ENCODE results near the gene TCTN2.

The TCTN2 gene

GRCh38 chr12:123670882-123671728 lies at the start of gene TCTN2:
TSS of gene TCTN2 (plus strand) at chr12:123671113. CDS start at chr12:123671241, 128 bp downstream.
- peak; percentile 96 for DNase-seq

GRCh38 chr12:123621619-123622530 lies 49.0 kb upstream of the TCTN2 start:
- no peak for DNase-seq

- peak; percentile 96 for DNase-seq
These were observed 37.4 kb upstream of the TCTN2 start, which contains the start of the genes EIF2B1 and GTF2H3 for GRCh38 chr12:123633379-123634141. TSS of gene EIF2B1 (minus strand) at chr12:123633686. CDS start at chr12:123633557, 129 bp downstream. TSS of gene GTF2H3 (plus strand) at chr12:123633829. CDS start at chr12:123633860, 31 bp downstream.

GRCh38 chr12:123634142-123634561 lies 36.8 kb upstream of the TCTN2 start:
- DNase-seq = no peak

GRCh38 chr12:123643911-123644310 lies 27.0 kb upstream of the TCTN2 start:
- DNase-seq = no peak

- DNase-seq = no peak
These were observed 25.5 kb upstream of the TCTN2 start for GRCh38 chr12:123645380-123645779.

- no peak for DNase-seq
These were observed 25.0 kb upstream of the TCTN2 start for GRCh38 chr12:123645878-123646277.

- DNase-seq = no peak
These were observed 22.5 kb upstream of the TCTN2 start for GRCh38 chr12:123648401-123648800.

GRCh38 chr12:123654129-123654701 lies 16.7 kb upstream of the TCTN2 start:
- no peak for DNase-seq

- no peak for DNase-seq
These were observed 15.5 kb upstream of the TCTN2 start for GRCh38 chr12:123655420-123655819.

- DNase-seq = no peak
These were observed 14.5 kb upstream of the TCTN2 start for GRCh38 chr12:123656392-123656791.

- DNase-seq = no peak
These were observed 13.7 kb upstream of the TCTN2 start for GRCh38 chr12:123657211-123657610.

- DNase-seq = no peak
These were observed 10.8 kb upstream of the TCTN2 start for GRCh38 chr12:123659996-123660727.

GRCh38 chr12:123667771-123668170 lies 3.1 kb upstream of the TCTN2 start:
- DNase-seq = no peak

- no peak for DNase-seq
These were observed 963 bp downstream of the TCTN2 start for GRCh38 chr12:123671876-123672275.

GRCh38 chr12:123675436-123675835 lies 4.5 kb downstream of the TCTN2 start:
- no peak for DNase-seq

GRCh38 chr12:123676616-123677320 lies 5.9 kb downstream of the TCTN2 start:
- DNase-seq = no peak

GRCh38 chr12:123678981-123679380 lies 8.1 kb downstream of the TCTN2 start:
- no peak for DNase-seq

GRCh38 chr12:123681605-123682004 lies 10.7 kb downstream of the TCTN2 start:
- DNase-seq = no peak

- DNase-seq = no peak
These were observed 13.1 kb downstream of the TCTN2 start for GRCh38 chr12:123683964-123684363.
